DMS114 treated with DMSO at 0.1 percent for 48 hours (cell line): ENCODE data around the gene MS4A3.
"Not testable (repeated sequence)": the region's sequence is repeated elsewhere in the genome, so short reads cannot be mapped to it uniquely, and the experiment has no call there.

Experiments used
- DNase-seq: peaks from one replicate; lab custom pipeline; 2025; ENCODE audit not compliant: unreplicated experiment; lab: John Stamatoyannopoulos, UW

MS4A3 gene, protein sequence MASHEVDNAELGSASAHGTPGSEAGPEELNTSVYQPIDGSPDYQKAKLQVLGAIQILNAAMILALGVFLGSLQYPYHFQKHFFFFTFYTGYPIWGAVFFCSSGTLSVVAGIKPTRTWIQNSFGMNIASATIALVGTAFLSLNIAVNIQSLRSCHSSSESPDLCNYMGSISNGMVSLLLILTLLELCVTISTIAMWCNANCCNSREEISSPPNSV

DNA sequence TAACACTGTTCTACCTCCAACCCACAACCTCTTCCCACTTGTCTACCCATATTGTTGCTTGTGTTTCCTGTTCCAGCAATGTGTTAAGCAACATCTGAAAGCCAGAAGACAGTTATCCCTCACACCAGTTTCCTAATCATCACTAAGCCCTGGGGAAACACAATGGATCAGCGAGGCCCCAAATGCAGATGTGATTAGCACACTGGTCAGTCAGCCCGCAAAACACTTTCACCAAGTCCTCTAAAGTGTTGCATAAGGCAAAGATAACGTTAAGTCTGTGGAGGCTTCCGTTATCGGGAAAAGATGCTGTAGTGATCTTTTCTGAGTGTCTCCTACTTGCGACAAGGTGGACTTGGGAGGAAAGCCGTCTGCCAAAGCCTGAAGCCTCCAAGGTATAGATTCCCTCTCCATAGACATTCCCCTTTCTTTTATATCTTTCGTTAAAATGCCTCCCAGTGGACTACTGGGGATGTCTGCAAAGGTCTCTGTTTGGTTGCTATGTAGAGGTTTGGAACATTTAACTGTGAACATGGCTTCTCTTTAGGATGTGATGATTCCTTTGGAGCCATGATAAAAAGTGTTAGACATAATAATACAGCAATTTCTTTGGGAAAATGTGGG lies at the start of gene MS4A3:
Gene MS4A3, plus strand, starts transcription at position 317 of the 621 bp plus-strand sequence. CDS start 4,496 bp downstream, outside the sequence.
- DNase-seq, result no peak

DNA sequence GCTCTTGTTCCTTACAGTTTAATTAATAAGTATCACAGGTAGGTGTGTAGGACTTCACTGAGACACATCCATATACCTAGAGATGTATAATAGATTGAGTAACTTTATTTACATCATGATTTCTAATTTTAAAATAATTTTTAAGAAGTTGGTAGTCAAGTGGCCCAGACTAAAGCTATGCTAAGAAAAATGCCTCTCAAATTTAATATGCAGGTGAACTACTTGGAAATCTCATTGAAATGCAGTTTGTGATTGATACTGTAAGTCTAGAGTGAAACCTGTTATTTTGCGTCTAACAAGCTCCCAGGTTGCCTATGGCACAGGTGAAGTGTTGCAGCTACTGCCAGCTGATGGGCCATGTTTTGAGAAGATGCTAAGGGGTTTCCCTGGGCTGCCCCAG lies 39.6 kb upstream of the MS4A3 start, which contains the start of gene OOSP4B:
Gene OOSP4B, plus strand, starts transcription at position 301 of the 400 bp plus-strand sequence.
- no peak for DNase-seq

DNA sequence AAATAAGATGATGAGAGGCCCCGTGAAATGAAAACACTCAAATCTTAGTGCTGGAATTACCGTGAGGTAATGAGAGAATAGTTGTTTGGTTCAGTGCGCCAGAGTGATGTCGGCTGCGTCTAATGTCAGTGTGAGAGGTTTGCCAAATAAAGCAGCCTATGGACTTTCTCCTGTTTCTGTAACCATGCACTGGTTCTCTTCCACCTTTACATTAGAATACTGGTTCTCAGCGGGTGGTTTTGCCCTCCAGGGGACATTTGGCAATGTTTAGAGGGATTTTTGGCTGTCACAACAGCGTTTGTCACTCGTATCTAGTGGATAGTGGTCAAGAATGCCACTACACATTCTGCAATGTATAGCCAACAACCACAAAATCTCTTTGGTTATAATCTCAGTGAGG lies 38.4 kb upstream of the MS4A3 start:
- DNase-seq, result no peak

DNA sequence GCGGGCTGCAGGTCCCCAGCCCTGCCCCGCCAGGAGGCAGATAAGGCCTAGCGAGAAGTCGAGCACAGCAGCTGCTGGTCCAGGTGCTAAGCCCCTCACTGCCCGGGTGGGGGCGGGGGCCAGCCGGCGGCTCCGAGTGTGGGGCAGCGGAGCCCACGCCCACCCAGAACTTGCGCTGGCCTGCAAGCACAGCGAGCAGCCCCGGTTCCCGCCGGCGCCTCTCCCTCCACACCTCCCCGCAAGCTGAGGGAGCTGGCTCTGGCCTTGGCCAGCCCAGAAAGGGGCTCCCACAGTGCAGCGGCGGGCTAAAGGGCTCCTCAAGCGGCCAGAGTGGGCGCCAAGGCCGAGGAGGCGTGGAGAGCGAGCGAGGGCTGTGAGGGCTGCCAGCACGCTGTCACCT lies 36.1 kb upstream of the MS4A3 start:
- DNase-seq, result not testable (repeated sequence)

DNA sequence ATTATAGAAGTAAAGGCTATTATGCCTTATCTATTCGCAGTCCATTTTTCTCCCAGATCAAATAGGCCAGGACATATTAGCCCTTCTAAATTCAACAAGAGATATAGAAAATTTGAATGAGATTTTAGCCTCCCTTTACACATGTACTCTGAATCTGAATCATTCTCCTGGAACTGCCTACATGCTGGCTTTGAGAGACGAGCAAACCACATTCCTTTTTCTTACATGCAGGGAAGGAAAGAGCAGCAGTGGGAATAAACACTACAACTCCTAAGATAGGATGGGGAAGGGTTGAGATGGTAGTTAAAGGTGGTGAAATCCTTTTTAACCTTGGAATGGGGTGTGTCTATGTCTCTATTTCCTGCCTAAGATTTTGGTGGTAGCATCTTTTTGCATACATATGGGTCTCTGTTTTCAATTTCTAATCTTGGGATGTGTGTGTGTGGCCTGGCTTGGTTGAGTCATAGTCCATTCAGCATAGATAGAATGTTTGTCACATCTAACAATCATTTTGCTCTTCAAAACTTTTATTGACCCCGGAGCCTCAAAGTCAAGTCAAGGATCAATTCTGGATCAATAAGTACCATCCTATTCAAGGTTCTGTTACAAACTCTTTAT lies 27.3 kb upstream of the MS4A3 start:
- DNase-seq, result no peak

DNA sequence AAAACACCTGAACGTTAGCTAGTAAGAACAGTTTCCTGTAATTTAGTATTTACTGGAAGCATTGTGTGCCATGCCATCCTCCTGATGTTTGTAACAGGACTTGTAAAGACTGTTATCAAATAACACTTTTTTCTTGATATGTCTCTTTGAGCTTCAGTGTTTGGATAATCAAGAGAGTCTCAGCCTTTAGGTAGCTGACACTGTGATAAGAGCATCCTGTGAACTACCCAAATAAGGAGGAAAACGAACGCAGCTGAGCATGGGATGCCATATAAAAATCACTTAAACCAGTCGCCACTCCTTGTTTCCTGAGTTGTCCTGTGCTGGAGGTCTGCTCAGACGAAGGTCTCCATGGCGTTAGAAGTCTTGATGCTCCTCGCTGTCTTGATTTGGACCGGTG lies 16.4 kb upstream of the MS4A3 start, which contains the start of gene OOSP2:
Gene OOSP2, plus strand, starts transcription at position 301 of the 400 bp plus-strand sequence. Its CDS starts 51 bp downstream, at position 352.
- no peak for DNase-seq

DNA sequence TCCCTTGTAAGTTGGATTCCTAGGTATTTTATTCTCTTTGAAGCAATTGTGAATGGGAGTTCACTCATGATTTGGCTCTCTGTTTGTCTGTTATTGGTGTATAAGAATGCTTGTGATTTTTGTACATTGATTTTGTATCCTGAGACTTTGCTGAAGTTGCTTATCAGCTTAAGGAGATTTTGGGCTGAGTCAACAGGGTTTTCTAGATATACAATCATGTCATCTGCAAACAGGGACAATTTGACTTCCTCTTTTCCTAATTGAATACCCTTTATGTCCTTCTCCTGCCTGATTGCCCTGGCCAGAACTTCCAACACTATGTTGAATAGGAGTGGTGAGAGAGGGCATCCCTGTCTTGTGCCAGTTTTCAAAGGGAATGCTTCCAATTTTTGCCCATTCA lies 6.0 kb upstream of the MS4A3 start:
- not testable (repeated sequence) for DNase-seq

DNA sequence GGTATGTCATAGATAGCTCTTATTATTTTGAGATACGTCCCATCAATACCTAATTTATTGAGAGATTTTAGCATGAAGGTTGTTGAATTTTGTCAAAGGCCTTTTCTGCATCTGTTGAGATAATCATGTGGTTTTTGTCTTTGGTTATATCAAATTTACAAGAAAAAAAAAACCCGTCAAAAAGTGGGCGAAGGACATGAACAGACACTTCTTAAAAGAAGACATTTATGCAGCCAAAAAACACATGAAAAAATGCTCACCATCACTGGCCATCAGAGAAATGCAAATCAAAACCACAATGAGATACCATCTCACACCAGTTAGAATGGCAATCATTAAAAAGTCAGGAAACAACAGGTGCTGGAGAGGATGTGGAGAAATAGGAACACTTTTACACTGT lies 5.6 kb upstream of the MS4A3 start:
- DNase-seq, result not testable (repeated sequence)

DNA sequence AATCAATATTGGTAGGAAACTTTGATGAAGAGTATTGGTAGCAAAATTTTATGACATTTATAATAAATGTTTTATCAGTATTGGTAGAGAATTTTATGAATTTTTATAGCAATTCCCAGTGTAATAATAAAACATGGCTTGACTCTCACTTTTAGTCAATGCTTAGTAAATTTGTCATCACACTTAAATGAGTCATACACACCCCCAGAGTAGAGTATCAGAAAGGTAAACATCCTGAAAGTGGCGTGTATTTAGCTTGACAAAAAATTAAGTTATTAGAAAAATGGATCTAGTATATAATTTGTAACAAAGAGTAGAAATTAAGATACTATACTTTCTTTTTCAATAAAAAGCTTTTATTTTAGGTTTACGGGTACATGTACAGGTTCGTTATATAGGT lies 2.6 kb downstream of the MS4A3 start:
- no peak for DNase-seq

DNA sequence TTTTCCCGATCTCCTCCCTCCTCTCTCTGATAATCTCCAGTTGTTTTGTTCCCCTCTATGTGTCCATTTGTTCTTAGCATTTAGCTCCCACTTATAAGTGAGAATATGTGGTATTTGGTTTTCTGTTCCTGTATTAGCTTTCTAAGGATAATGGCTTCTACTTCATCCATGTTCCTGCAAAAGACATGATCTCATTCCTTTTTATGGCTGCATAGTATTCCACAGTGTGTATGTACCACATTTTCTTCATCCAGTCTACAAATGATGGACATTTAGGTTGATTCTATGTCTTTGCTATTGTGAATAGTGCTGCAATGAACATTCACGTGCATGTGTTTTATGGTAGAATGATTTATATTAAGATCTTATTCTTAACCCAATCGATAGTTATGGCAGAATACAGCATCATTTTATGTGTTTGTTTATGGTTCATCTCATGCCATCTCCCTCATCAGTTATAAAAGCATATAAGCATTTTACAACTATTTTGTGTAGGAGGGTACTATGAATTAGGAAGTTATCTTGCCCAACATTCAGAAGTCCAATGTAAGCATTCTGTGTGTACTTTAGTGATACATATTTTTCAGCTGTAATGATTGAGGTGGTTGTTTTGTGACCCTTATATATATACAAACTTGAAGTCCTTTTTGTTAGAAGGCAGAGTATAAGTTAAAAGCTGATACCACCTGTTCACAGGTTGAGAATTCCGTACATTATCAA lies 3.2 kb downstream of the MS4A3 start:
- no peak for DNase-seq

DNA sequence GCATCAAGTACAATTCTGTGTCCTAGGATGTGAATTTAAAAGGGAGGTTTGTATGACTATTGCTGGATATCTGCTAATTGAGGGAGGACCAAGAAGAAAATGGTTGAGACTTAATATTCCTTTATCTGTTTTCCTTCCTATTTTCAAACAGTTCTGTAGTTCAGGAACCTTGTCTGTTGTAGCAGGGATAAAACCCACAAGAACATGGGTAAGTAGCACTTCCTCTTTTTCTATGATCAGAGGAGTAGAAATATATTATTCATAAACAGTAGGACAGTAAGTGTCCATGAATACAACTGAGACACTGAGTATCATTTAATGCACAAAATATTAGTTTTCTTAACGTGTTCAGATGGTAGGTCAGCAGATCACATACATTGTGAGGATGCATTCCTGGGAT lies 7.6 kb downstream of the MS4A3 start:
- no peak for DNase-seq

DNA sequence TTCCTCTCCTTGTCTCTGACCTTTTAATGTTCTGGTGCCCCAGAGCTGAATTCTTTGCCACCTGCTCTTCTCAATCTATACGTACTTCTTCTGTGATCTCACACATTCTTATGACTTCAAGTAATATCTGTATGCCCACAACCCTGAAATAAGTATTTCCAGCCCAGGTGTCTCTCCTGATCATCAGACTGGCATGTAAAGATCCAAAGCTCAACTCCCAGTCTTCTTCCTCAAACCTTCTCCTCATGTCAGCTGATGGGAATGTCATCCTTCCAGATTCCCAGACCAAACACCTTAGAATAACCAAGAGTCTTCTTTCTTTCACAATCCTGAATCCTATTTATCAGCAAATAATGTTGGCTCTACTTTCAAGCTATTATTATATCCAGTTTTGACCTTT lies 9.3 kb downstream of the MS4A3 start:
- no peak for DNase-seq

DNA sequence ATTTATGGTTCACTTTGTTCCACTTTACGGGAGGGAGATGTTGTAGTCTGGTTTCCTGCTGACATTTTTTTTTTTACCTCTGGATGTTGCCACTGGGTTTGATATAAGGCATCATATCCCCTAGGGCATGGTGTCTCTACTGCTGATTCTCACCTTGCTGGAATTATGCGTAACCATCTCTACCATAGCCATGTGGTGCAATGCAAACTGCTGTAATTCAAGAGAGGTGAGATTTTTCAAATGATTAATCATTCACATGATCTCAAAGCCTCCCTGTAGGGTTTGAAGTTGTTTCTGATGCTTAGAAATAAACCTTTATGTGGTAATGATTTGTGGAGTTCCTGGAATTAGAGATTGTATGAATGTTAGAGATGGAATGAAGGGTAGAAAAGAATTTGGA lies 13.0 kb downstream of the MS4A3 start:
- no peak for DNase-seq

DNA sequence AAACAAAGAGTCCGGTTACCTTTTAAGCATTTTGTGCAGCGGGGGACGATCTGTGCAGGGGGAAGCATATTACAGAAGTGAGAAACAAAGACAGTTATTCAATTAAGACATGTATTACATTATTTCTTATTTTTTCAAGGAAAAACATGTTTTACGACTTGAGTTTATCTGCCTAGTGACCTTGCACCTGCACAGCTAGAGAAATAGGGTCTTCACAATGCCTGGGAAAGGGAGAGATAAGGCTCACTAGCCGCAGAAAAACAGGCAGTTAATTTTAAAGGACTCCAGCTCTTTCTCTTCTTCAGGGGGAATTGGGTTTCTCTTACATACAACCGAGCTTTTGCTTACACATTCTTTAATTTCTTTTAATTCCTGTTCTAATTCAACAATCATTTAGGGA lies 15.2 kb downstream of the MS4A3 start:
- not testable (repeated sequence) for DNase-seq

DNA sequence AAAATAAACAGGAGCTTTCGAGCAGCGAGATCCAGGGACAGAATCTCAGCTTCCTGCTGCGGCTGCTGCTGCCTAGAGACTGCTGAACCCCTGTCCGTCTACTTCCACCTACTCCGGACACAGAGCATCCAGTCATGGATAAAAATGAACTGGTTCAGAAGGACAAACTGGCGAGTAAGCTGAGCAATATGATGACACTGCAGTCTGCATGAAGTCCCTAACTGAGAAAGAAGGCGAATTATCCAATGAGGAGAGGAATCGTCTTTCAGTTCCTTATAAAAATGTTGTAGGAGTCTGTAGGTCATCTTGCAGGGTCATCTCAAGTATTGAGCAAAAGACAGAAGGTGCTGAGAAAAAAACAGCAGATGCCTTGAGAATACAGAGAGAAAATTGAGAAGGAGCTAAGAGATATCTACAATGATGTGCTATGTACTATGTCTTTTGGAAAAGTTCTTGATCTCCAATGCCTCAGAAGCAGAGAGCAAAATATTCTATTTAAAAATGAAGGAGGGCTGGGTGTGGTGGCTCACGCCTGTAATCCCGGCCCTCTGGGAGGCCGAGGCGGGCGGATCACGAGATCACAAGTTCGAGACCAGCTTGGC lies 20.9 kb downstream of the MS4A3 start:
- DNase-seq, result no peak

DNA sequence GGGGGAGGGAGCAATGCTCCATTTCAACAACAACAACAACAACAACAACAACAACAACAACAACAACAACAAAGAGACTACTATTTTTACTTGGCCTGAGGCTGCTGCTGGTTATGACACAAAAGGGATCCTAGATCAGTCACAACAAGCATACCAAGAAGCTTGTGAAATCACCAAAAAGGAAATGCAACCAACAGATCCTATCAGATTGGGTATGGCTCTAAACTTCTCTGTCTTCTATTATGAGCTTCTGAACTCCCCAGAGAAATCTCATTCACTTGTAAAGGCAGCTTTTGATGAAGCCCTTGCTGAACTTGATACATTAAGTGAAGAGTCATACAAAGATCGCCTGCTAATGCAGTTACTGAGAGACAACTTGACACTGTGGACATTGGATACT lies 21.5 kb downstream of the MS4A3 start:
- DNase-seq, result no peak

DNA sequence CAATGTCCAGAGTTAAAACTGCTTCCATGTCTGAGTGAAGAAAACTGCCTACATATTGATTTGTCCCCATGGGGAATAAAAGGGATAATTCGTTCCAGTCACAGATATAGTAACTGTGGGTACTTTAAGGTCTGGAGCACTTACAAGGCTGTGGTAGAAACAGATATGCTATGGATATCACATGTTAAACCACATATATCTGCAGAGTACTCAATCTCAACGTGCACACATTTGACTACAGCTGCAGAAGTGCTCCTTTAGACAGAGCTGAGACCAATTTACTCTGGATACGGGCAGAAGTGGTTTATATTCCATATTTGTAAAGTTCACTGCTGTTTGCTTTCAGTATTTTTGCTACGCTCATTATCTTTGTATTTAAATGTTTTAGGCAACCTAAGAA lies 22.3 kb downstream of the MS4A3 start:
- DNase-seq, result no peak

DNA sequence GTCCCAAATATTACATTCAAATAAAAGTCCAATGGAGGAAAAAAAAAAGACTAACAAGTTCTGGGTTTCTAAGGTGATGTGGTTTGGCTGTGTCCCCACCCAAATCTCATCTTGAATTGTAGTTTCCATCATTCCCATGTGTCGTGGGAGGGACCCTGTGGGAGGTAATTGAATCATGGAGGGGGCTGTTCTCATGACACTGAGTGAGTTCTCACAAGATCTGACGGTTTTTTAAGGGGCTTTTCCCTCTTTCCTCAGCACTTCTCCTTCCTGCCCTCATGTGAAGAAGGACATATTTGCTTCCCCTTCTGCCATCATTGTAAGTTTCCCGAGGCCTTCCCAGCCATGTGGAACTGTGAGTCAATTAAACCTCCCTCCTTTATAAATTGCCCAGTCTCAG lies 24.1 kb downstream of the MS4A3 start:
- DNase-seq, result no peak

DNA sequence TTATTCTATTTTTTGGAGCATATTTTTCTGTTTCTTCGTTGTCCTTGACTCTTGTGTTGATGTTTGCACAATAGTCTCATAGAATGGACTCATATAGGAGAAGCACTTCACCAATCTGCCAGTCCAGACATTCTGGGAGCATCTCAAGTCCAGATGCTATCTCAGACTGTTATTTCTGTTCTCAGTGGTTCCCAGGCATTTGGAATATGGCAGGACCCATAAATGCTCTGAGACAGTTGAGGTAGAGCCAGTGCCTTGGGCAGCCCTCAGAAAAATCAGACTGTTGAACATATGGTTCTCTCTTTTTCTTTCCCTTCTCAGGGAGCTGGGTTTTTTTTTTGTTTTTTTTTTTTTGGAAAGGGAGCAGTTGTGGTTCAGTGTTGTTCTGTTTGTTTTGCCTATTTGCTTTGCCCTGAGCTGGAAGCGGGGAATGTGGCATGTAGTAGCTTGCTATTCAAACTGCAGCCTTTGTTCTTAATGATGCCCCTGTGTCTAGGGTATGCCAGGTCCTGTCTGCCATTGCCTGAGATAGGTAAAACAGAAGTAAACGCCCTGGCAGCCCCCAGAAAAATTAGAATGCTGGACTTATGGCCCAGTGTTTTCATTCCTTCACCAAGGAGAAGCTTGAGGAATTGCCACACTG lies 28.3 kb downstream of the MS4A3 start:
- no peak for DNase-seq

DNA sequence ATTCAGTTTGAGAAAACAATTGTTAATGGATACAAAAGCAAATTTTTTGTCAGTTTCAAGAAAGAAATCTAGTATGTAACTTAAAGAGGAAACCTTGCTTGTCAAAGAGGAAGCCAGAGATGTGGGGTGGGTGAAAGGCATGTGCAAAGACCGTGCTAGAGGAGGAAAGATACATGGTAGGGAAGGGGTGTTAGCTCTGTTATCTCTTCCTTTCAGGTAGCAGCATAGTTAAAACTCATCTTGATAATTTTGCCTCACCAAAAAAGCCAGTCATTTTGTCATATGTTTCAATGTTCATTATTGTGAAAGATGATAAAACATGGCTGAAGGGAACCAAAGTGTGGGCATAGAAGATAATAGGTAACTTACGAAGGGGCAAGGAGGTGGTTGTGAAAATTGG lies 29.4 kb downstream of the MS4A3 start:
- no peak for DNase-seq

DNA sequence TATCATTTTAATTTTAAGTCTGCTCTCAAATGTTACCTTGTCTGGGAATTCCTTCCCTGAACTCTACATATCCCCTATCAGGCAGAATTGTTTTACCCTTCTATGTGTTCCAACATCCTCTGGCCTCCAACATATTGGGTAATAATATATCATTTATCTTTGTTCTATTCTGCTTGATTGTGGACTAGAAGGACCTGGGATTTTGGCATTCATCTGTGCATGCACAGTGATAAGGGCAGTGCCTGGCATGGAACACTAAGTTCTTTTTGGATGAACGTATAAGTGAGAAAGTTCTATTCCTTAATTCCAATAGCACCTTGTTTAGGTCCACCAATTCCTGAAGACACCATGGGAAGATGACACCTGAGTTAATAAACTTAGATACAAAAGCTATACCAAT lies 30.8 kb downstream of the MS4A3 start:
- DNase-seq, result no peak
